Testis (tissue), 2 donors: ENCODE measurements around the gene KLHDC10.
"Not testable (repeated sequence)": the region's sequence is repeated elsewhere in the genome, so short reads cannot be mapped to it uniquely, and the experiment has no call there.

Experiments used
- POLR2A ChIP-seq: fragments of 450-650 bp; IDR thresholded peaks from one replicate; pipeline ENCODE4 v1.6.1; 2017; ENCODE audit warnings: antibody characterized with exemption, mild to moderate bottlenecking, moderate library complexity
- TF ChIP-seq, protein P1 (sequence below), 3 experiments: fragments of 450-650 bp in 2 of 3; fragments of 200-600 bp in 1 of 3; sonication (generic) in 1 of 3; IDR thresholded peaks; one replicate each; pipeline ENCODE4 v1.5.1; 2016 to 2019; ENCODE audit warnings: antibody characterized with exemption in 3 of 3, mild to moderate bottlenecking in 2 of 3, moderate library complexity in 1 of 3

DNA sequence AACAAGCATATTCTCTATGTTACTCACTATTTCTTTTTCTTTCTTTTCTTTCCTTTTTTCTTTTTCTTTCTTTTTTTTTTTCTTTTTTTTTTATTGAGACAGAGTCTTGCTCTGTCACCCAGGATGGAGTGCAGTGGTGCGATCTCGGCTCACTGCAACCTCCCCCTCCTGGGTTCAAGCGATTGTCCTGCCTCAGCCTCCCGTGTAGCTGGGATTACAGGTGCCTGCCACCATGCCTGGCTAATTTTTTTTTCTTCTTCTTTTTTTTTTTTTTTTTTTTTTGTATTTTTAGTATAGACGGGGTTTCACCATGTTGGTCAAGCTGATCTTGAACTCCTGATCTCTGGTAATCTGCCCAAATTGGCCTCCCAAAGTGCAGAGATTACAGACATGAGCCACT lies 75.8 kb downstream of the KLHDC10 start:
- TF ChIP-seq, protein P1, sequence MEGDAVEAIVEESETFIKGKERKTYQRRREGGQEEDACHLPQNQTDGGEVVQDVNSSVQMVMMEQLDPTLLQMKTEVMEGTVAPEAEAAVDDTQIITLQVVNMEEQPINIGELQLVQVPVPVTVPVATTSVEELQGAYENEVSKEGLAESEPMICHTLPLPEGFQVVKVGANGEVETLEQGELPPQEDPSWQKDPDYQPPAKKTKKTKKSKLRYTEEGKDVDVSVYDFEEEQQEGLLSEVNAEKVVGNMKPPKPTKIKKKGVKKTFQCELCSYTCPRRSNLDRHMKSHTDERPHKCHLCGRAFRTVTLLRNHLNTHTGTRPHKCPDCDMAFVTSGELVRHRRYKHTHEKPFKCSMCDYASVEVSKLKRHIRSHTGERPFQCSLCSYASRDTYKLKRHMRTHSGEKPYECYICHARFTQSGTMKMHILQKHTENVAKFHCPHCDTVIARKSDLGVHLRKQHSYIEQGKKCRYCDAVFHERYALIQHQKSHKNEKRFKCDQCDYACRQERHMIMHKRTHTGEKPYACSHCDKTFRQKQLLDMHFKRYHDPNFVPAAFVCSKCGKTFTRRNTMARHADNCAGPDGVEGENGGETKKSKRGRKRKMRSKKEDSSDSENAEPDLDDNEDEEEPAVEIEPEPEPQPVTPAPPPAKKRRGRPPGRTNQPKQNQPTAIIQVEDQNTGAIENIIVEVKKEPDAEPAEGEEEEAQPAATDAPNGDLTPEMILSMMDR (IDR thresholded peaks at IDR 0.05), result not testable (repeated sequence)
- not testable (repeated sequence) for TF ChIP-seq POLR2A
